Measurements from ENCODE around the gene LRRC10B.
"Not testable (repeated sequence)": the region's sequence is repeated elsewhere in the genome, so short reads cannot be mapped to it uniquely, and the experiment has no call there.

LRRC10B gene

GRCh38 chr11:61507962-61508861, at the start of gene LRRC10B:
Gene LRRC10B, plus strand, starts transcription at chr11:61508749. Its CDS starts 250 bp downstream, at chr11:61508999.
- DNase-seq (ENCODE audit: insufficient read length, low spot score) = no peak
- FAIRE-seq = no peak

- no peak for FAIRE-seq
Measured at GRCh38 chr11:61460474-61460881, 48.1 kb upstream of the LRRC10B start.

DNA sequence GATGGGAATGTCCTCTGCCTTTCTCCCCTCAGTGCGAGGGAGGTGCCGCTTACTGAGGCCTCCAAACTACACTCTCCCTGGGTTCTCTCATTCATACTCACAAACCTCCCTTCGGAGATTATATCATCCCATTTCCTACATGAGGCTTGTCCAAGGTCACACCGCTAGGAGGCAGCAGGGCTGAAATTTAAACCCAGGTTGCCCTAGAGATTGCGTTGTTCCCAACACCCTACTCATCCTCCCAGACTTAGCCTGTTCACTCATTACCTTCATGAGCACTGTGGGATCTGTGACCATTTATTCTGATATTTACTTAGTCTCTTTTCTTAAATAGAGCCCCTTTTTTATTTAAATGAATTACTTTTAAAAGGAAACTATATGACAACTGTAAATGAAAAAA, 47.6 kb upstream of the LRRC10B start:
- FAIRE-seq (no peak), DNase-seq (ENCODE audit: insufficient read length, low spot score) (no peak)

More at GRCh38 chr11:61460474-61460881, 48.1 kb upstream of the LRRC10B start:
- no peak for DNase-seq (ENCODE audit: insufficient read length, low spot score)

DNA sequence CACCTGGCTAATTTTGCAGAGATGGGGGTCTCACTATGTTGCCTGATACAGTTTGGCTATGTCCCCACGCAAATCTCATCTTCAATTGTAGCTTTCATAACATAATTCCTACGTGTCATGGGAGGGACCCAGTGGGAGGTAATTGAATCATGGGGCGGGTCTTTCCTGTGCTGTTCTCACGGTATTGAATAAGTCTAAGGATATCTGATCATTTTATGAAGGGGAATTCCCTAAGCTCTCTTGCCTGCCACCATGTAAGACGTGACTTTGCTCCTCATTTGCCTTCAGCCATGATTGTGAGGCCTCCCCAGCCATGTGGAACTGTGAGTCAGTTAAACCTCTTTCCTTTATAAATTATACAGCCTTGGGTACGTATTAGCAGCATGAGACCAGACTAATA, 40.9 kb upstream of the LRRC10B start:
- DNase-seq (ENCODE audit: insufficient read length, low spot score); FAIRE-seq: not testable (repeated sequence)

- FAIRE-seq = no peak
Measured at GRCh38 chr11:61468002-61468401, 40.5 kb upstream of the LRRC10B start.

DNA sequence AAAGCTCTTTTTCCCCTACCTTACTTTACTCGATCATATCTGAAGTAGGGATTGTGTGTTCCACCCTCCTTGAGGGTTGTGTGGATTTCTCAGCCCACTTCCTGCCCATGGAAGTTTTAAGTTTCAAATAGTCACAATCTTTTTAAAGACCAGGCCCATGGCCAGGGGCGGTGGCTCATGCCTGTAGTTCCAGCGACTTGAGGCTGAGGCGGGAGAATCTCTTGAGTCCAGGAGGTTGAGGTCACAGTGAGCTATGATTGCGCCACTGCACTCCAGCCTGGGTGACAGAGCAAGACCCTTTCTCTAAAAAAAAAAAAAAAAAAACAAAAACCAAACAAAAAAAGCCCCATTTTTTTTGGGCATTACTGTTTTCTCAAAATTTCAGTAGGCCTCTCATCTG, 36.3 kb upstream of the LRRC10B start:
- FAIRE-seq (no peak), DNase-seq (ENCODE audit: insufficient read length, low spot score) (no peak)

More at GRCh38 chr11:61468002-61468401, 40.5 kb upstream of the LRRC10B start:
- no peak for DNase-seq (ENCODE audit: insufficient read length, low spot score)

- FAIRE-seq (no peak), DNase-seq (ENCODE audit: insufficient read length, low spot score) (no peak)
Measured at GRCh38 chr11:61472868-61473267, 35.7 kb upstream of the LRRC10B start.

DNA sequence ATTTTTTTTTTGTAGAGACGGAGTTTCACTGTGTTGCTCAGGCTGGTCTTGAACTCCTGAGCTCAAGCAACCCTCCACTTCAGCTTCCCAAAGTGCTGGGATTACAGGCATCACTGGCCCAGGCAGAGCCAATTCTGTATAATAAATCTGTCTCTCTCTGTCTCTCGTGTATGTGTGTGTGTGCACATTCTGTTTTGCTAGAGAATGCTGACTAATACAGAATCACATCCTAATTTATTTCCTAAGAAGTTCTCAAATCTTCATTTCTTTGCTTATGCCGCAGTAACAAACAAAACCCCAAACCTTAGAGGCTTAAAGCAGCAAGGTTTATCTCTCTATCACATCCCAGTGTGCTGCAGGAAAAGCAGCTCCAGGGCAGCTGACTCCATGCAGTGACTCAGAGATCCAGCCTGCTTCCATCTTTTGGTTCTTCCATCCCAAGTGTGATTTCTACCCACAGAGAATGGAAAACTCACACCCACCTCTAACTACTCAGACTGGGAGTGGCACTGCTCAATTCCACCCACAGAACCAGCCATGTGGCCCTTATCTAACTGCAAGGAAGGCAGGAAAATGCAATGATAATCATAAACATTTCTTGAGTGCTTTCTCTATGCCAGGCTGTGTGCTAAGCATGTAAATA, 35.1 kb upstream of the LRRC10B start:
- DNase-seq (ENCODE audit: insufficient read length, low spot score) (no peak), FAIRE-seq (no peak)

- DNase-seq (ENCODE audit: insufficient read length, low spot score) = no peak
- no peak for FAIRE-seq
Measured at GRCh38 chr11:61474013-61474643, 34.4 kb upstream of the LRRC10B start.

GRCh38 chr11:61475433-61475832, 33.1 kb upstream of the LRRC10B start:
- DNase-seq (ENCODE audit: insufficient read length, low spot score) (no peak), FAIRE-seq (no peak)

DNA sequence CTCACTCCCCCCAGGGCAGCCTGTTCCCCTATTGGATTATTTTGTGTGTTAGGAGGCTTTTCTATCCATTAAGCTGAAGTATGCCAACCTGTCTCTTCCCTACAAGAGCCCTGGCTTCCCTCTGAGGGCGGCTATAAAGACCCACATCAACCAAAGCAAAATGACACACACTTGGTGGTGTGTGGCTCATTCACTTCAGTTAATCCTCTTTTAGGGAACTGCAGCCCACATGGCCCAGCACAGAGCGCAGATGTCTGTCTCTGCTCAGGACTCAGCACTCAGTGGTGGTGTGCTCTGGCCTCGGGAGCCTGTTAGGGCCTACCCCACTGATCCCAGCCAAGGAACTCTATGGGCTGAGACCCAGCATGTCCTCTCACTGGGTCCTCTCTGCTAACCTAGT, 32.2 kb upstream of the LRRC10B start:
- FAIRE-seq = no peak
- no peak for DNase-seq (ENCODE audit: insufficient read length, low spot score)

GRCh38 chr11:61477126-61477525, 31.4 kb upstream of the LRRC10B start:
- DNase-seq (ENCODE audit: insufficient read length, low spot score) = no peak
- FAIRE-seq = no peak

- DNase-seq (ENCODE audit: insufficient read length, low spot score) = peak; percentile 64
- FAIRE-seq = no peak
Measured at GRCh38 chr11:61477727-61478148, 30.8 kb upstream of the LRRC10B start.

DNA sequence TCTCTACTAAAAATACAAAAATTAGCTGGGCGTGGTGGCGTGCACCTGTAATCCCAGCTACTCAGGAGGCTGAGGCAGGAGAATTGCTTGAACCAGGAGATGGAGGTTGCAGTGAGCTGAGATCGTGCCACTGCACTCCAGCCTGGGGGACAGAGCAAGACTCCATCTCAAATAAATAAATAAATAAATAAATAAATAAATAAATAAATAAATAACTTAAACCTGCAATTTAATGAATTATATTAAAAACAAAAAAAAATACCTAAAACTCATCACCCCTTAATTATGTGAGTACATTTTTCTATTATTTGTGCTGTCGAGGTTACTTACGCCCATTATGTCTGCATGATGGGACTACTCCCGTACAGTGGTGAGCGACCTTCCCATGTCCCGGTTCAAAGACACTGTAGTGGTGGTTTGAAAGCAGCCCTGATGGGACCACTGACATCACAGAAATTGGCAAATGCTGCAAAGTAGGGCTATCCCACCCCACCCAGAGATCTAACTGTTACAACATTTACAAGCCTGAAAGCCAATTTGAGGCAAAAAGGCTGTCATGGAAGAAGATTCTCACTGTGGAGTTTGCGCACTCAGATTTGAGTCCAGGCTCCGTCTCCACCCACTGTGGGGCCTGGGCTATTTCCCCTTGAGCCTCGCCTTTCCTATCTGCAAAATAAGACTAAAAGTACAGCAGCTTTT, 29.0 kb upstream of the LRRC10B start:
- FAIRE-seq; DNase-seq (ENCODE audit: insufficient read length, low spot score): not testable (repeated sequence)

DNA sequence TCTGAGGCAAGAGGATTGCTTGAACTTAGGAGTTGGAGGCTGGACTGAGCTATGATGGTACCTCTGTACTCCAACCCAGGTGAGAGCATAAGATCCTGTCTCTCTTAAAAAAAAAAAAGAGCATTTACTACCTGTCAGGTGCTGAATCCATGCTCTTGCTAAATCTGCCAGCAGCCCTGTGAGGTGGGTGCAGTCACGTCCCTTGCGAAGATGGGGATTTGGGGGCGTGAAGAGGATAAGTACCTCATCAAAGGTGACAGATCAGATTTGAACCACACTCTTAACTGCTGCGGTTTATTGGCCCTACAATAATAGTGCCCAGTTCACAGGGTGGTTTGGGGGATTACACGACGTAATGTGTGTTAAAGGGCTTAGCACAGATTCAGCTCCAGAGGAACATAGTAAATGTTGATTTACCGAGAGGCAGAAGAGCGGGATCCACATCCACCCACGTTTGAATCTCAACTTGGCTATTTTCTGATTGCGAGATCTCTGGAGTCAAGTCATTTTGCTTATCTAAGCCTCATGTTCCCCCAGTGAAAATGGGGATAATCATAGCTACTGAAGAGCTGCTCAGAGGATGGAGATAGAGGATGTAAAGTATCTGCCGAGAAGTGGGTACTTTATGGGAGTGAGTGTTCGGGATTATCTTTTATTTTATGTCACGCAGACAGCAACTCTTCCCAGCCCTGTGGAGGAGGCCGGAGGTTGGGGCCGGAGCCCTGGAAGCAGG, 28.1 kb upstream of the LRRC10B start:
- DNase-seq (ENCODE audit: insufficient read length, low spot score) = no peak
- FAIRE-seq = no peak

GRCh38 chr11:61480994-61481335, 27.6 kb upstream of the LRRC10B start:
- no peak for DNase-seq (ENCODE audit: insufficient read length, low spot score)

GRCh38 chr11:61481806-61482205, 26.7 kb upstream of the LRRC10B start:
- DNase-seq (ENCODE audit: insufficient read length, low spot score) (no peak), FAIRE-seq (no peak)

More at GRCh38 chr11:61480994-61481335, 27.6 kb upstream of the LRRC10B start:
- FAIRE-seq = no peak

GRCh38 chr11:61482513-61482912, 26.0 kb upstream of the LRRC10B start:
- no peak for DNase-seq (ENCODE audit: insufficient read length, low spot score)
- FAIRE-seq = no peak

GRCh38 chr11:61484541-61484940, 24.0 kb upstream of the LRRC10B start:
- FAIRE-seq = no peak
- DNase-seq (ENCODE audit: insufficient read length, low spot score) = no peak

GRCh38 chr11:61485080-61485479, 23.5 kb upstream of the LRRC10B start:
- FAIRE-seq = no peak
- DNase-seq (ENCODE audit: insufficient read length, low spot score) = no peak
